Hepatocyte (in vitro differentiated cells): Measurements from ENCODE around the gene MYOZ1. TPM values are rescaled to one million over a fixed set of nuclear protein-coding genes. Genes with fewer than 3 reads are reported as not detected.

Experiments used
- DNase-seq: peaks from one replicate; pipeline ENCODE4 v3.0.0-alpha.2; 2016; ENCODE audit warnings: low spot score
- H2AFZ ChIP-seq: fragments of 200-600 bp; sonication (generic); 2 replicates; pipeline ENCODE4 v1.6.0; 2016; ENCODE audit warnings: antibody characterized with exemption, mild to moderate bottlenecking
- H3K27ac ChIP-seq: fragments of 200-600 bp; sonication (generic); 2 replicates; pipeline ENCODE4 v1.5.1; 2016; ENCODE audit warnings: mild to moderate bottlenecking
- H3K27me3 ChIP-seq: fragments of 200-600 bp; sonication (generic); 2 replicates; pipeline ENCODE4 v1.6.1; 2016
- H3K36me3 ChIP-seq: fragments of 200-600 bp; sonication (generic); replicated peaks from 2 replicates; pipeline ENCODE4 v1.5.1; 2016; ENCODE audit warnings: low read depth; ENCODE audit not compliant: insufficient read depth
- H3K4me1 ChIP-seq: fragments of 200-600 bp; sonication (generic); 2 replicates; pipeline ENCODE4 v1.5.1; 2016; ENCODE audit warnings: mild to moderate bottlenecking, moderate library complexity; ENCODE audit not compliant: insufficient read depth
- H3K4me2 ChIP-seq: fragments of 200-600 bp; sonication (generic); 2 replicates; pipeline ENCODE4 v1.6.0; 2016
- H3K4me3 ChIP-seq: fragments of 200-600 bp; sonication (generic); 2 replicates; pipeline ENCODE4 v1.5.1; 2016; ENCODE audit warnings: mild to moderate bottlenecking
- H3K79me2 ChIP-seq: fragments of 200-600 bp; sonication (generic); 2 replicates; pipeline ENCODE4 v1.6.0; 2017; ENCODE audit warnings: mild to moderate bottlenecking
- H3K9me2 ChIP-seq: fragments of 200-600 bp; sonication (generic); replicated peaks from 2 replicates; pipeline ENCODE4 v1.6.0; 2017; ENCODE audit warnings: mild to moderate bottlenecking; ENCODE audit not compliant: insufficient read depth
- H3K9me3 ChIP-seq: fragments of 200-600 bp; sonication (generic); 2 replicates; pipeline ENCODE4 v1.5.1; 2016; ENCODE audit warnings: low read depth, mild to moderate bottlenecking
- H4K20me1 ChIP-seq: fragments of 200-600 bp; sonication (generic); 2 replicates; pipeline ENCODE4 v1.6.0; 2016; ENCODE audit warnings: mild to moderate bottlenecking; ENCODE audit not compliant: insufficient read depth, poor library complexity, severe bottlenecking
- EZH2 ChIP-seq: fragments of 200-600 bp; sonication (generic); IDR thresholded peaks from 2 replicates; pipeline ENCODE4 v1.6.1; 2016; ENCODE audit warnings: antibody characterized with exemption, mild to moderate bottlenecking, borderline replicate concordance
- EZH2phosphoT487 ChIP-seq: fragments of 200-600 bp; sonication (generic); IDR thresholded peaks from one replicate; pipeline ENCODE4 v1.6.1; 2018; ENCODE audit warnings: antibody characterized with exemption, mild to moderate bottlenecking, low read depth, moderate library complexity; ENCODE audit not compliant: unreplicated experiment, severe bottlenecking
- WGBS: methylation state at CpG from one replicate; pipeline ENCODE4 v1.1.6; 2016; ENCODE audit warnings: low lambda C conversion rate; ENCODE audit errors: missing lambda C conversion rate; 5-methylcytosine and 5-hydroxymethylcytosine counted together
- polyA plus RNA-seq: library from polyadenylated mRNA; unstranded; fragments of >200 nt; fragmentation: Nextera tagmentation; extraction: Ambion mirVana; gene quantifications from 2 replicates; pipeline ENCODE4 v1.2.1, GENCODE V29; 2016
- total RNA-seq: library from RNA; depleted of rRNA; stranded (reverse); fragments of >200 nt; gene quantifications from 2 replicates; pipeline ENCODE4 v1.2.3, GENCODE V29; 2014
- TF ChIP-seq, protein P1 (sequence below): fragments of 200-600 bp; sonication (generic); IDR thresholded peaks from 2 replicates; pipeline ENCODE4 v1.5.1; 2016; ENCODE audit warnings: antibody characterized with exemption, mild to moderate bottlenecking; ENCODE audit not compliant: poor library complexity

Gene MYOZ1
- total and polyA plus RNA-seq, 2 experiments from 2014 or later = 0.44 to 0.50 TPM

DNA sequence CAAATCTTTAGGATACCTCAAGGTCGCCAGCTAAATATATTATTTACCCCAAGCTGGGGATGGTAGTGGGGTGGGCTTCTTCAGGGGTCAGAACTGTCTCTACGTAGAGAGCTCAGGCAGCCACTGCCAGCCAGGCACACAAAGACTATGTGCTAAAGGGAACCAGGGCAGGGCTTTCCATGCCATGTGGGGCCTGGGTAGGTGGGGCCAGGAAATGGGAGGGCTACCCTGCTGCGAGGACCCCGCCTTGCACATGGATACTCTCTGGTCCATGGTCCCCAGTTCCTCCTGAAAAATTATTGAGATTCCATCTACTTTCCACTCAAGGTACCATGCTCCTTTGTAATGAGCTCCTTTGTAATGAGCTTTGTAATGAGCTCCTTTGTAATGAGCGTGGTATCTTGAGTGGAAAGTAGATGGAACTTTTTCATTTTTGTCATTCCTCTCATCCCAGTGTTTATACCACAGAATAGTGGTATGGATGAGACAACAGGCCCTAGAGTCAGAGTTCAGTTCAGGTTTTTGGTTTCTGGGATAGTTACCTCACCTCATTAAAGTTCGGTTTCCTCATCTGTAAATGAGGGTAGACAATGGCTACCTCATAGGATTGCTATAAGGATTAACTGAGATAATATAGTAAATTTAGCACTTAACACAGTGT, 8.7 kb upstream of the MYOZ1 start:
- no peak overlapping the region for H3K4me3 ChIP-seq
- H4K20me1 ChIP-seq = no peaks in the 10 kb centered on the region
- DNase-seq = no peak
- H3K27me3 ChIP-seq = no peaks in the 10 kb centered on the region
- no peak overlapping the region for H3K27ac ChIP-seq
- peaks cover 10% of the 10 kb centered on the region for H3K4me1 ChIP-seq
- no peaks in the 10 kb centered on the region for H3K79me2 ChIP-seq
- TF ChIP-seq, protein P1, sequence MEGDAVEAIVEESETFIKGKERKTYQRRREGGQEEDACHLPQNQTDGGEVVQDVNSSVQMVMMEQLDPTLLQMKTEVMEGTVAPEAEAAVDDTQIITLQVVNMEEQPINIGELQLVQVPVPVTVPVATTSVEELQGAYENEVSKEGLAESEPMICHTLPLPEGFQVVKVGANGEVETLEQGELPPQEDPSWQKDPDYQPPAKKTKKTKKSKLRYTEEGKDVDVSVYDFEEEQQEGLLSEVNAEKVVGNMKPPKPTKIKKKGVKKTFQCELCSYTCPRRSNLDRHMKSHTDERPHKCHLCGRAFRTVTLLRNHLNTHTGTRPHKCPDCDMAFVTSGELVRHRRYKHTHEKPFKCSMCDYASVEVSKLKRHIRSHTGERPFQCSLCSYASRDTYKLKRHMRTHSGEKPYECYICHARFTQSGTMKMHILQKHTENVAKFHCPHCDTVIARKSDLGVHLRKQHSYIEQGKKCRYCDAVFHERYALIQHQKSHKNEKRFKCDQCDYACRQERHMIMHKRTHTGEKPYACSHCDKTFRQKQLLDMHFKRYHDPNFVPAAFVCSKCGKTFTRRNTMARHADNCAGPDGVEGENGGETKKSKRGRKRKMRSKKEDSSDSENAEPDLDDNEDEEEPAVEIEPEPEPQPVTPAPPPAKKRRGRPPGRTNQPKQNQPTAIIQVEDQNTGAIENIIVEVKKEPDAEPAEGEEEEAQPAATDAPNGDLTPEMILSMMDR = no peak
- TF ChIP-seq EZH2phosphoT487 (no peak), EZH2 (no peak)
- no peak overlapping the region for H3K4me2 ChIP-seq
- no peaks in the 10 kb centered on the region for H3K9me2 ChIP-seq
- no peaks in the 10 kb centered on the region for H3K9me3 ChIP-seq
- no peak overlapping the region for H2AFZ ChIP-seq
- no peaks in the 10 kb centered on the region for H3K36me3 ChIP-seq
- WGBS = 96% methylated on average over 6 of the region's 6 CpGs

DNA sequence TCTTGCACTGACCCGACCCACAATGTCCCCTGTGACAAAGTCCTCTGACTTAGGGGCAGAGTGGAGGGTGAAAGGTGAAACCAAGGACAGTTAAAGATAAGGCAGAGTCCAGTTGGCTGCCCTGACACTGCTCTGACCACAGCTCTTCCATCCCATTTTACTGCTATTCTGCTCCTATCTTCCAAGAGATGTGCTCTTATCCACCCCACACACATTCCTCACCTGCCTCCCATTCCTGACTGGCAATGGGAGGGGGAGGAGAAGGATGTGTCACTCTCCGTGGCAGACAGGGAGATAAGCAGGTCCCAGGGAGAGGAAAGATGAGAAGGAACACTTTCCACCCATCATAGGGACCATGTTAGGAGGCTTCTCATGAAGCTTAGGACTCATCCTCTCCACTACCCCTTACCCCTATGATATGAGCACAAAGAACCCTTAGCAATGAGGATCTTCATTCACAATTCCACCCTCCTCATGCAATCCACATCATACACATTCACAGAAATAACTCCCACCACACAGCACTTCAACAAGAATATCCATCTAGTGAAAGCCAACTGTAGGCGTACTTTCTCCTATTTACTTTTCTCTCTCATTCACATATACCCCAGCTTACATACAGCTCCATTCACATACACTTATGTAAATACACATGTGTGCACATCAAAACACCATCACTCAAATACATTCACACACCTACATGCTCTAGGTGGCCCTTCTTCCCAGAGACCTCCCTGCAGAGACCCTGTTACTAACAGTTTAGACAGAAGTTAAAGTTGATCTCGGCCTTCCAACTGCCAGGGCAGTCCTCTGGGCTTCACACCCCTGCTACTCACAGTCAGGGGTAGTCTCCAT, 7.9 kb upstream of the MYOZ1 start:
- Histone ChIP-seq H3K27me3 (no peaks in the 10 kb centered on the region), H3K36me3 (no peaks in the 10 kb centered on the region), H3K4me3 (no peak overlapping the region), H3K9me2 (no peaks in the 10 kb centered on the region), H3K4me2 (no peak overlapping the region), H3K9me3 (no peaks in the 10 kb centered on the region), H2AFZ (no peak overlapping the region), H3K79me2 (no peaks in the 10 kb centered on the region), H4K20me1 (no peaks in the 10 kb centered on the region), H3K4me1 (peaks cover 10% of the 10 kb centered on the region), H3K27ac (no peak overlapping the region)
- TF ChIP-seq EZH2 (no peak), EZH2phosphoT487 (no peak)
- TF ChIP-seq, protein P1 = no peak
- peak; percentile 37 for DNase-seq
- 63% methylated on average over 4 of the region's 4 CpGs for WGBS

DNA sequence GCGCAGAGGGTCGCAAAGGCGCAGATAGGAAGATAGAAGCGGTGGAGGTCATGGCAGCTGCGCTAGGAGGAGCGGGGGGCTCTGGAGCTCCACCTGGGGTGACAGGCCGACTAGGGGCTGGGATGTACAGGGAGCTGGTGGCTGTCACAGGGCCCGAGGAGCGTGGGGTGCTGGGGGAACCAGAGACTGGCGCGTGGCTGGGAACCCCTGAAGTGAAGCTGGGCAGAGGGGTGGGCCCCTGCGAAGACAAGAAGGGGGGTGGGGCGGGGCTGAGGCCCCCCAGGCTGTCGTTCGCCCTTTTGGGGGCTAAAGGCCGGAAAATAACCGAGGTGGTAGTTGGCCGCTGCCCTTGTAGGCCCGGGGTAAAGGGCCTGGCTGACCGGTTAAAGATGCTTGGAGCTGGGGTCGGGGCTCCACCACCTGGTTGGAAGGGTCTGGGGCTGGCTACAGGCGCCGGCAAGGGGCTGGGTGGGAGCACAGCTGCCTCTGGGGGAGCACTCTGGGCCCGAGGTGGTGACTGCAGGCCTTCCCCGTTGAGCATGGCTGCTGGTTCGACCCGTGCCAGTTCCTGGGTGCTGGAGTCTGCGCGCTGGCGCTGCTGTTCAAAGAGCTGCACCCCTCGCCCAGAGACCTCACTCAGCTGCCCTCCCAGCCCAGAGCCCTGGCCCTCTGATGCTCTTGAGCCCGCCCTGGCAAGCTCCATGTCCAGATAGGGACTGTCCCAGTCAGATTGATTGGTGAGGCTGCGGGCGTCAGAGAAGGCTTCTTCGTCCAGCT, 6.8 kb upstream of the MYOZ1 start:
- H3K27me3 ChIP-seq = no peaks in the 10 kb centered on the region
- H3K9me2 ChIP-seq = no peaks in the 10 kb centered on the region
- peak overlapping the region; percentile 91 for H3K4me3 ChIP-seq
- H2AFZ ChIP-seq = peak overlapping the region; percentile 99
- H3K79me2 ChIP-seq = no peaks in the 10 kb centered on the region
- peaks cover 10% of the 10 kb centered on the region for H3K4me1 ChIP-seq
- no peak for DNase-seq
- 61% methylated on average over 28 of the region's 35 CpGs for WGBS
- H3K27ac ChIP-seq = peak overlapping the region; percentile 55
- H3K9me3 ChIP-seq = no peaks in the 10 kb centered on the region
- TF ChIP-seq, protein P1 = no peak
- TF ChIP-seq EZH2 = no peak
- no peak for TF ChIP-seq EZH2phosphoT487
- peak overlapping the region; percentile 95 for H3K4me2 ChIP-seq
- no peaks in the 10 kb centered on the region for H3K36me3 ChIP-seq
- H4K20me1 ChIP-seq = no peaks in the 10 kb centered on the region
